ENCODE measurements around the gene OR51B6. TPM values are rescaled to one million over a fixed set of nuclear protein-coding genes. Genes with fewer than 3 reads are reported as not detected.
"Not testable (repeated sequence)": the region's sequence is repeated elsewhere in the genome, so short reads cannot be mapped to it uniquely, and the experiment has no call there.

OR51B6 gene
- total RNA-seq, 4 donors from 2014 or later: not detected

DNA sequence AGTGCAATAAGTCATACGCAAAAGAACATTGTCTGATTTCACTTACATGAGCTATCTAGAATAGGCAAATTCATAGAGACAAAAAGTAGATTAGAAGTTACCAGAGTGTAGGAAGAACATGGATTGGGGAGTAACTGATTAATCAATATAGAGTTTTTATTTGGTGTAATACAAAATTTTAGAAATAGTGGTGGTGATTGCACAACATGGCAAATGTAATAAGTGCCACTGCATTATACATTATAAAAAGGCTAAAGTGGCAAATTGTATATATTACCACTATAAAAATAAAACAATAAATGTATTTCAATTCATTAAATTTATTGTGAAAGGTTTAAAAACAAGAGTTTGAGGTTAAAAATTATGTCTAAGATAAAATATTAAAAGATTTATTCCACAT lies 40.9 kb upstream of the OR51B6 start:
- no peaks in the 10 kb centered on the region for H3K36me3 ChIP-seq
- H3K4me1 ChIP-seq: no peaks in the 10 kb centered on the region
- H3K27me3 ChIP-seq: no peaks in the 10 kb centered on the region
- 94 to 95% methylated on average over 1 of the region's 1 CpG for WGBS, 2 donors
- no peaks in the 10 kb centered on the region for H3K9me3 ChIP-seq
- DNase-seq (ENCODE audit: low spot score in 2 of 2): no peak
- TF ChIP-seq POLR2A (IDR thresholded peaks at IDR 0.05) (no peak), EP300 (IDR thresholded peaks at IDR 0.05) (no peak)
- TF ChIP-seq, protein P1, sequence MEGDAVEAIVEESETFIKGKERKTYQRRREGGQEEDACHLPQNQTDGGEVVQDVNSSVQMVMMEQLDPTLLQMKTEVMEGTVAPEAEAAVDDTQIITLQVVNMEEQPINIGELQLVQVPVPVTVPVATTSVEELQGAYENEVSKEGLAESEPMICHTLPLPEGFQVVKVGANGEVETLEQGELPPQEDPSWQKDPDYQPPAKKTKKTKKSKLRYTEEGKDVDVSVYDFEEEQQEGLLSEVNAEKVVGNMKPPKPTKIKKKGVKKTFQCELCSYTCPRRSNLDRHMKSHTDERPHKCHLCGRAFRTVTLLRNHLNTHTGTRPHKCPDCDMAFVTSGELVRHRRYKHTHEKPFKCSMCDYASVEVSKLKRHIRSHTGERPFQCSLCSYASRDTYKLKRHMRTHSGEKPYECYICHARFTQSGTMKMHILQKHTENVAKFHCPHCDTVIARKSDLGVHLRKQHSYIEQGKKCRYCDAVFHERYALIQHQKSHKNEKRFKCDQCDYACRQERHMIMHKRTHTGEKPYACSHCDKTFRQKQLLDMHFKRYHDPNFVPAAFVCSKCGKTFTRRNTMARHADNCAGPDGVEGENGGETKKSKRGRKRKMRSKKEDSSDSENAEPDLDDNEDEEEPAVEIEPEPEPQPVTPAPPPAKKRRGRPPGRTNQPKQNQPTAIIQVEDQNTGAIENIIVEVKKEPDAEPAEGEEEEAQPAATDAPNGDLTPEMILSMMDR (IDR thresholded peaks at IDR 0.05): no peak
- H3K27ac ChIP-seq: no peak overlapping the region
- no peak overlapping the region for H3K4me3 ChIP-seq

DNA sequence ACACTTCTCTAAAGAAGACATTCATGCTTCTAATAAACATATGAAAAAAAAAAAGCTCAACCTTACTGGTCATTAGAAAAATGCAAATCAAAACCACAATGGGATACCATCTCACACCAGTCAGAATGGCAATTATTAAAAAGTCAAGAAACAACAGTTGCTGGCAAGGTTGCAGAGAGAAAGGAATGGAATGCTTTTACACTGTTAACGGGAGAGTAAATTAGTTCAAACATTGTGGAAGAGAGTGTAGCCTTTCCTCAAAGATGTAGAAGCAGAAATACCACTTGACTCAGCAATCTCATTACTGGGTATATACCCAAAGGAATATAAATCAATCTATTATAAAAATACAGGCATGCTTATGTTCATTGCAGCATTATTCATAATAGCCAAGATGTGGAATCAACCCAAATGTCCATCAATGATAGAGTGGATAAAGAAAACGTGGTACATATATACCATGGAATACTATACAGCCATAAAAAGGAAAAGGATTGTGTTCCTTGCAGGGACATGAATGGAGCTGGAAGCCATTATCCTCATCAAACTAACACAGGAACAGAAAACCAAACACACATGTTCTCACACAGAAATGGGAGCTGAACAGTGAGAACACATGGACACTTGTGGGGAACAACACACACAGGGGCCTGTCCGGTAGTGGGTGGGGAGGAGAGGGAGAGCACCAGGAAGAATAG lies 37.8 kb upstream of the OR51B6 start:
- H3K27ac ChIP-seq; H3K27me3 ChIP-seq; H3K9me3 ChIP-seq; H3K4me3 ChIP-seq; H3K36me3 ChIP-seq; DNase-seq (ENCODE audit: low spot score in 2 of 2); H3K4me1 ChIP-seq: not testable (repeated sequence)
- 82 to 84% methylated on average over 3 of the region's 3 CpGs for WGBS, 2 donors

DNA sequence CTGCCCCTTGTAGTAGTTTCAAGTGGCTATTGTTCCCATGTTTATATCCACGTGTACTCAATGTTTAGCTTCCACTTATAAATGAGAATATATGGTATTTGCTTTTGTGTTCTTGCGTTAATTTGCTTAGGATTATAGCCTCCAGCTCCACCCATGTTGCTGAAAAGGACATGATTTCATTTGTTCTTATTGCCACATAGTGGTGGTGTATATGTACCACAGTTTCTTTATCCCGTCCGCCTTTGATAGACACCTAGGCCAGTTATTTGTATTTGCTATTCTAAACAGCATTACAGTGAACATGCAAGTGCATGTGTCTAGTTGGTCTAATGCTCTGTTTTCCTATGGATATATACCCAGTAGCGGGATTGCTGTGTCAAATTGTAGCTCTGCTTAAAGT lies 34.0 kb upstream of the OR51B6 start:
- no peak overlapping the region for H3K4me3 ChIP-seq
- H3K36me3 ChIP-seq: no peaks in the 10 kb centered on the region
- H3K27me3 ChIP-seq: no peaks in the 10 kb centered on the region
- peaks cover 0 to 6% (median 0%) of the 10 kb centered on the region in 4 donors for H3K9me3 ChIP-seq
- H3K4me1 ChIP-seq: no peaks in the 10 kb centered on the region
- no peak overlapping the region for H3K27ac ChIP-seq
- TF ChIP-seq EP300 (IDR thresholded peaks at IDR 0.05) (no peak), POLR2A (IDR thresholded peaks at IDR 0.05) (no peak)
- TF ChIP-seq, protein P1 (IDR thresholded peaks at IDR 0.05): no peak
- no peak for DNase-seq (ENCODE audit: low spot score in 2 of 2)
- WGBS, 2 donors: 74 to 83% methylated on average over 5 of the region's 5 CpGs

DNA sequence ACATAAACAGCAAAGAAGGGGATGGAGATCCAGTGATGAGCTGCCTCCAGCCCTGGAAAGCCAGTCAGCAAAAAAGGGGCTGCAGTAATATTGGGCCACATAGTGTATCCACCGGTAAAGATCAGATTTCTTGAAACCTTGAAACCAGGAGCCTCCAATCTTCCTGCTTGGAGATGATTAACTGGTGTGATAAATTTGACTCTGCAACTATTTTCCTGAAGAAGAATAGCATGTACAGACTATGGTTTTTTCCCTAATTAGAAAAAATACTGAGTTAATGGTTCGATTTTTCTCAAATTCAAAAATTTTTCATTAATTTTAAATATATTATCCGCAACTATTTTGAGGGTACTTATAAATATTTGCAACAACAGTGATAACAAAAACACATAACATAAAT lies 27.1 kb upstream of the OR51B6 start, which contains the start of gene OR51B2:
OR51B2 (minus strand) TSS at position 101 of the 400 bp plus-strand sequence; CDS start at position 101, 0 bp downstream.
- Histone ChIP-seq H3K27me3 (no peaks in the 10 kb centered on the region), H3K4me3 (no peak within 1 kb of the TSS)

DNA sequence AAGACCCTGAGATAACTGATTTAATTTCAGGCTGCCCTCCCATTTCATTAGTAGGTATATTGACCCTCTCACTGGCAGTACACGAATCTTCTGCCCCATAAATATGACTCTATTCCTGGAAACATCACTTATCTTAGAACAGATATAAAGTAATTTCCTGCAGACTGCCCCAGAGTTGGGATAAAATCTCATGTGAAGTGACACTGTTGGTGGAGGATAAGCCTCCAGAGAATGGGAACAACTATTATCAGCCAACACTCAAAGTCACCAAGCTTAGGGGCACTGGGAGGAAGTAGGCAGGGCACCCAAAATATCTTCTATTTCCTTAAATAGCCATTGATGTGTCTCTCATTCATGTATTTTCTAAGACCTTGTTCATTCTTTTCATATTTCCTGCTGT lies 16.1 kb upstream of the OR51B6 start:
- Histone ChIP-seq H3K36me3 (no peaks in the 10 kb centered on the region), H3K27ac (no peak overlapping the region), H3K4me1 (no peaks in the 10 kb centered on the region), H3K27me3 (no peaks in the 10 kb centered on the region), H3K4me3 (no peak overlapping the region), H3K9me3 (no peaks in the 10 kb centered on the region)
- 57 to 58% methylated on average over 1 of the region's 1 CpG for WGBS, 2 donors
- DNase-seq (ENCODE audit: low spot score in 2 of 2): no peak
- TF ChIP-seq EP300 (IDR thresholded peaks at IDR 0.05): no peak
- no peak for TF ChIP-seq POLR2A (IDR thresholded peaks at IDR 0.05)
- TF ChIP-seq, protein P1 (IDR thresholded peaks at IDR 0.05): no peak

More for the DNA sequence above, 27.1 kb upstream of the OR51B6 start, which contains the start of gene OR51B2:
- DNase-seq (ENCODE audit: low spot score in 2 of 2): no peak
- no peak within 1 kb of the TSS for H3K27ac ChIP-seq
- H3K36me3 ChIP-seq: no peaks in the 10 kb centered on the region
- H3K4me1 ChIP-seq: no peaks in the 10 kb centered on the region
- TF ChIP-seq, protein P1 (IDR thresholded peaks at IDR 0.05): no peak
- no peak for TF ChIP-seq EP300 (IDR thresholded peaks at IDR 0.05)
- TF ChIP-seq POLR2A (IDR thresholded peaks at IDR 0.05): no peak
- no peaks in the 10 kb centered on the region for H3K9me3 ChIP-seq
- WGBS, 2 donors: 60 to 88% methylated on average over 3 of the region's 3 CpGs
